GM10248 (cell line): Measurements from ENCODE around the gene SLC16A12.

ENCODE experiments used
- CTCF ChIA-PET: fragments of 300-600 bp; sonication (Branson Sonifier 250); formaldehyde crosslinking; extraction: SDS; loops from one replicate; lab custom pipeline; 2021; ENCODE audit warnings: antibody characterized with exemption; lab: Yijun Ruan, JAX
- POLR2A ChIA-PET: fragments of 350-650 bp; sonication (Branson Sonifier 250); formaldehyde crosslinking; extraction: SDS; loops from one replicate; lab custom pipeline; 2020; ENCODE audit warnings: antibody characterized with exemption; lab: Yijun Ruan, JAX
- DNase-seq: peaks from one replicate; pipeline ENCODE4 v3.0.0; 2012; ENCODE audit errors: extremely low spot score
- CTCF ChIP-seq: IDR thresholded peaks from 2 replicates; pipeline ENCODE4 v1.5.1; 2012; ENCODE audit warnings: mild to moderate bottlenecking, low read depth; ENCODE audit errors: extremely low read depth, missing control alignments, control extremely low read depth

Gene SLC16A12

GRCh38 chr10:89384474-89385340 lies 150.7 kb downstream of the SLC16A12 start:
- no peak for DNase-seq
- no peak for TF ChIP-seq CTCF
- ChIA-PET CTCF (interaction anchor here (1.2 to 1.9 kb wide), 5 partner anchors 8 to 167 kb away, joined by 3 to 17 read pairs (median 3); partner anchors contain the start of gene IFIT1), POLR2A (no interaction called here)

GRCh38 chr10:89382757-89383156 lies 152.6 kb downstream of the SLC16A12 start:
- CTCF ChIA-PET, result interaction anchor here (1.9 kb wide), 1 partner anchor 13 kb away, joined by 17 read pairs; no protein-coding TSS in a partner anchor
- POLR2A ChIA-PET, result no interaction called here

More at GRCh38 chr10:89382757-89383156, 152.6 kb downstream of the SLC16A12 start:
- no peak for TF ChIP-seq CTCF
- no peak for DNase-seq
